Endothelial cell of coronary artery (primary cell): ENCODE measurements around the gene TRMT10C. TPM values are rescaled to one million over a fixed set of nuclear protein-coding genes. Genes with fewer than 3 reads are reported as not detected.

Experiments
- total RNA-seq: library from RNA; depleted of rRNA; stranded (reverse); fragments of >200 nt; gene quantifications from 2 replicates; pipeline ENCODE4 v1.2.3, GENCODE V29; 2014

Gene TRMT10C
- 29.7 and 32.5 TPM in 2 replicates for total RNA-seq

DNA sequence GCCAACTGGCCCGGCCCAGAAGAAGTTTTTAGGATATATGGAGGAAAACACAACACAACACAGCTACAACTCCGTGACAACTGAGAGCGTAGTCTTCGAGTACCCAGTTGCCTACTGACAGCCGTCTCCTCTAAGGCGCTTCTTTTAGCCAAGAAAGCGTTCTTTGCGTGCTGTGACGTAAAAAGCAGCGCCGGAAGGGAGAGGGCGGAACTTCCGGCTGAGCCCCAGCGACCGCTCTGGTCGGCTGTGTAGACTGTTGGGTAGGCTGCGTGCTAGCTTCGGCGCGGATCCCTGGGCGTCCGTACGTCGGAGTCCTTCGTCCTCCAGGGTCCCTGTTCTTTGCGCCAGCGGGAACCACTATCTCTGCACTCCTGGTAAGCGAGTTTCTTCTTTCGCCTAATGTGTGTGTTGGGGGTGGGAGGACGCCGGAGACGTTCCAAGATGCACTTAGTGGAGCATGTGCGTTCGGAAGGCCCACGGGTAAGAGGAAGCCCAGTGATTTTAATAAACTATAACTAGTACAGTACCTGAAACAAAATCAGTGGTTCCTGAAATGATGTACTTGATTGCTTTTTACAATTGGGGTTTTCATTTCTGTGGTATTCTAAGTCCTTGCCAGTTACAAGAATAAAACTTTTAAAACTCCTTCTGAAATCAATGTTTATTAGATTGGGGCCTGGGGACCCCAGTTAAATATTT is at the start of gene TRMT10C:
Gene TRMT10C (plus strand): TSS at position 239 of the 699 bp plus-strand sequence. CDS start 2,914 bp downstream, outside the sequence.

DNA sequence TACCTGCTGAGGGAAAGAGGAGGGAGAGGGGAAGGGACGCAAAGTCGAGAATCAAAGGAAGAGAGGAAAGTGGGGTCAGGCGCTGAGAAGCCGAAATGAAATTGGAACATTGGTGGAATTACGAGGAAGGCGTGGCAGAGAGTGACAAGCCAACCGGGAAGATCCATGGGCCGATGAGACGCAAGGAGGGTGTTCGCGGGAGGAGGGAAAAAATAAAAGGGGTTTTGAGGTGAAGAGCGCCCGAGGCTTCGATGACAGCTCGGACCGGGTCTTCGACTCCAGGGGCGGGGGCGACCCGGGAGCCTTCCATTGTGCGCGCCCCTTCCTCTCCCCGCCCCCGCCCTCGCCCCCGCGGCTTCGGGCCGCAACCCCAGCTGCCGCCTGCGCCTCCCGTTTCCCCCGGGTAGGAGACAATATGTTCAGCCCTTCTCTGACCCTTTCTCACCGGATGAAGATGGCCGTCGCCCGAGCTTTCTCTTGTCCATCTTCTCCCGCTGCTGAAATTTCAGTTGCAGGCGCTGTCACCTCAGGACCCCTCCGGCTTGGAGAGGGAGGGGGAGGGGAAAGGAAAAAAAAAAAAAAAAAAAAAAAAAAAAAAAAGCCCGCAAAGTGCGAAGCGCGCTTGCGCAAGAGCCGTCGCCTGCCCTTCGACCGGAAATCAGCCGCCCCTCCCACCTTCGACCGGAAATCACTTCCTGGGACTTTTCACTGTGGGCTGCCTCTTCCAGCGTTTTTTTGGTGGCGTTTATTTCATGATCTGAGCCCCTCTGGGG is 48.8 kb upstream of the TRMT10C start, which contains the start of gene SENP7:
Gene SENP7 (minus strand): TSS at position 567 of the 773 bp plus-strand sequence. CDS start 82 bp downstream, at position 485.

DNA sequence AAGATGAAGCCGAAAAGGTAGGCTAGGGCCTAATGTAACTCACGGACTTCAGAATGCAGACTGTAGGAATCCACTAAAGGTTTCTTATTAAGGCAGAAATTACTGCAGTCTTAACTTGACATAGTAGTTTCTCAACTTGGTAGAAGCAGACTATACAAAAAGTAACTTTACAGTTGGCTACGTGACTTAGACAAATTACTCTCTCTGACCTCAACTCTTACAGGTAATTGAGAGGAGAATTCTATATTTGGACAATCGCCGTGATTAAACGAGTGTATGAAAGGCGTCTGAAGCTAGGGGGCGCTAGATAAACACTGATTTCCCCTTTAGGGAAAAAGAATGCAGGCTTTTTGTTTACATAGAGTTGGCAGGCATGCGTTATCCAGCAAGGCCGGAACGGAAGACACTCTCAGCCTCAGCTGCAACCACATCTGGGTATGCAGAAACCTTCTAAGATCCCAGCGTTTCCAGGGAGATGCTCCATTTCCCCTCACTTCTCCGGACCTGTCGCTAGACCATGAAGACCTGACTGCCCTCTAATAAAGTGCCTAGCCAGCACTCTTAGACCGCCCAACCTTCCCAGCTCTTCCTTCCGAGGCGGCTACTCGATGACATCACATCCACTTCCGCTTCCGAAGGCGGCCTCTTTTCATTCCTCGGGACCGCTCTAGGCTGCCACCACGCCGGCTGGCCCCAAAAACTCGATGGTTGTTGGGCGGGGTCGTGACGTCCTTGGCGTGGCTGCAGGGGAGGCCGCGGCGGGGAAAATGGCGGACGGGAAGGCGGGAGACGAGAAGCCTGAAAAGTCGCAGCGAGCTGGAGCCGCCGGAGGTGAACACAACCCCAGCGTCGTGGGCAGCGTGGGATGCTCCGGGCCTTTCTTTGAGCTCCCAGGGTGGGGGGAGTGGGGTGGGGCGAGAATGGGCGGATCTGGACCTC is 12.1 kb downstream of the TRMT10C start, which contains the start of gene PCNP:
Gene PCNP (plus strand): TSS at position 732 of the 939 bp plus-strand sequence. CDS start 36 bp downstream, at position 768.

Other genes starting within 250 kb of the TRMT10C start
- gene IMPG2, start 241.3 kb upstream of the TRMT10C start, total RNA-seq, result 0.47 and 0.54 TPM in 2 replicates
- 12.0 and 15.4 TPM in 2 replicates for gene SENP7, start 48.7 kb upstream of the TRMT10C start, total RNA-seq
- 71.0 and 81.9 TPM in 2 replicates for gene PCNP, start 12.3 kb downstream of the TRMT10C start, total RNA-seq
- gene ZBTB11, start 115.3 kb downstream of the TRMT10C start, total RNA-seq, result 18.3 and 28.2 TPM in 2 replicates
- 2,441 and 2,700 TPM in 2 replicates for gene RPL24, start 124.8 kb downstream of the TRMT10C start, total RNA-seq
- gene CEP97, start 162.7 kb downstream of the TRMT10C start, total RNA-seq, result 9.6 and 9.7 TPM in 2 replicates
- gene NXPE3, start 217.3 kb downstream of the TRMT10C start, total RNA-seq, result 7.5 and 11.9 TPM in 2 replicates